GM12878 (cell line): ENCODE results near the gene SMARCD1. TPM values are rescaled to one million over a fixed set of nuclear protein-coding genes. Genes with fewer than 3 reads are reported as not detected.

Experiments
- polyA plus RNA-seq, 11 experiments: library from polyadenylated mRNA; depleted of rRNA in 4 of 11; unstranded in 6 of 11; stranded (reverse) in 5 of 11; fragments of >200 nt; fragmentation: Nextera tagmentation in 4 of 11; fragmentation: Illumina TruSeq in 1 of 11; extraction: Ambion mirVana in 4 of 11; extraction: Trizol in 1 of 11; gene quantifications; 1 replicate in 1 of 11; 2 replicates in 10 of 11; pipeline versions ENCODE4 v1.2.1 to v1.2.3, GENCODE V29; 2011 to 2016; ENCODE audit warnings: inconsistent platforms in 2 of 11, missing spikeins in 2 of 11, low read depth in 1 of 11
- total RNA-seq, 4 experiments: library from RNA; depleted of rRNA in 3 of 4; stranded (reverse); fragments of >200 nt in 3 of 4; fragmentation: Illumina TruSeq in 1 of 4; extraction: Trizol in 1 of 4; gene quantifications; 2 replicates each; pipeline versions ENCODE4 v1.2.1 to v1.2.3, GENCODE V29; 2013 to 2021

SMARCD1 gene
- total and polyA plus RNA-seq, 10 of the 15 experiments (the other 5 are each of a cell fraction or from before 2014, with no cell fraction given): 1.4 to 92.4 (median 58.9) TPM

Other genes starting within 250 kb of the SMARCD1 start
Only the 7 nearest of the 11 such genes appear.
- not detected in 2 replicates for gene AQP5, start 123.5 kb upstream of the SMARCD1 start, total RNA-seq (2014; rRNA removed)
- gene AQP5, start 123.5 kb upstream of the SMARCD1 start, total RNA-seq (2014; rRNA removed; fragmentation: Illumina TruSeq; extraction: Trizol): not detected in 2 replicates
- gene AQP5, start 123.5 kb upstream of the SMARCD1 start, total RNA-seq (2021): not detected in 2 replicates
- gene AQP5, start 123.5 kb upstream of the SMARCD1 start, polyA plus RNA-seq (2011; rRNA removed): not detected in 2 replicates
- not detected in 2 replicates for gene AQP5, start 123.5 kb upstream of the SMARCD1 start, polyA plus RNA-seq (2014; fragmentation: Illumina TruSeq; extraction: Trizol)
- not detected for gene AQP5, start 123.5 kb upstream of the SMARCD1 start, polyA plus RNA-seq (2014; fragmentation: Nextera tagmentation; extraction: Ambion mirVana)
- not detected in 2 replicates for gene AQP5, start 123.5 kb upstream of the SMARCD1 start, polyA plus RNA-seq (2014; rRNA removed)
- gene AQP5, start 123.5 kb upstream of the SMARCD1 start, polyA plus RNA-seq (2016; fragmentation: Nextera tagmentation; extraction: Ambion mirVana): not detected
- gene AQP6, start 112.4 kb upstream of the SMARCD1 start, total RNA-seq (2014; rRNA removed): not detected in 2 replicates
- gene AQP6, start 112.4 kb upstream of the SMARCD1 start, total RNA-seq (2014; rRNA removed; fragmentation: Illumina TruSeq; extraction: Trizol): not detected in 2 replicates
- gene AQP6, start 112.4 kb upstream of the SMARCD1 start, total RNA-seq (2021): not detected in 2 replicates
- gene AQP6, start 112.4 kb upstream of the SMARCD1 start, polyA plus RNA-seq (2011; rRNA removed): not detected in 2 replicates
- gene AQP6, start 112.4 kb upstream of the SMARCD1 start, polyA plus RNA-seq (2014; fragmentation: Illumina TruSeq; extraction: Trizol): not detected in 2 replicates
- gene AQP6, start 112.4 kb upstream of the SMARCD1 start, polyA plus RNA-seq (2014; fragmentation: Nextera tagmentation; extraction: Ambion mirVana): not detected
- gene AQP6, start 112.4 kb upstream of the SMARCD1 start, polyA plus RNA-seq (2014; rRNA removed): not detected in 2 replicates
- not detected for gene AQP6, start 112.4 kb upstream of the SMARCD1 start, polyA plus RNA-seq (2016; fragmentation: Nextera tagmentation; extraction: Ambion mirVana)
- 68.3 and 76.5 TPM in 2 replicates for gene RACGAP1, start 59.8 kb upstream of the SMARCD1 start, total RNA-seq (2014; rRNA removed)
- 74.2 and 75.9 TPM in 2 replicates for gene RACGAP1, start 59.8 kb upstream of the SMARCD1 start, total RNA-seq (2014; rRNA removed; fragmentation: Illumina TruSeq; extraction: Trizol)
- 87.9 and 95.5 TPM in 2 replicates for gene RACGAP1, start 59.8 kb upstream of the SMARCD1 start, total RNA-seq (2021)
- 86.0 and 113 TPM in 2 replicates for gene RACGAP1, start 59.8 kb upstream of the SMARCD1 start, polyA plus RNA-seq (2011; rRNA removed)
- gene RACGAP1, start 59.8 kb upstream of the SMARCD1 start, polyA plus RNA-seq (2014; fragmentation: Illumina TruSeq; extraction: Trizol): 82.0 and 93.1 TPM in 2 replicates
- 10 to 100 TPM; 32.4 to 40.7 TPM for gene RACGAP1, start 59.8 kb upstream of the SMARCD1 start, polyA plus RNA-seq (2014; fragmentation: Nextera tagmentation; extraction: Ambion mirVana)
- 47.3 and 59.2 TPM in 2 replicates for gene RACGAP1, start 59.8 kb upstream of the SMARCD1 start, polyA plus RNA-seq (2014; rRNA removed)
- 10 to 100 TPM; 78.2 TPM for gene RACGAP1, start 59.8 kb upstream of the SMARCD1 start, polyA plus RNA-seq (2016; fragmentation: Nextera tagmentation; extraction: Ambion mirVana)
- gene ASIC1, start 27.7 kb upstream of the SMARCD1 start, total RNA-seq (2014; rRNA removed): 0.05 and 0.28 TPM in 2 replicates
- not detected in 2 replicates for gene ASIC1, start 27.7 kb upstream of the SMARCD1 start, total RNA-seq (2014; rRNA removed; fragmentation: Illumina TruSeq; extraction: Trizol)
- 0.13 and 0.26 TPM in 2 replicates for gene ASIC1, start 27.7 kb upstream of the SMARCD1 start, total RNA-seq (2021)
- 0.14 and 0.27 TPM in 2 replicates for gene ASIC1, start 27.7 kb upstream of the SMARCD1 start, polyA plus RNA-seq (2011; rRNA removed)
- gene ASIC1, start 27.7 kb upstream of the SMARCD1 start, polyA plus RNA-seq (2014; fragmentation: Illumina TruSeq; extraction: Trizol): 0.08 and 0.09 TPM in 2 replicates
- under 1 TPM in 1 of 2 experiments, not detected in 1; 0.02 TPM for gene ASIC1, start 27.7 kb upstream of the SMARCD1 start, polyA plus RNA-seq (2014; fragmentation: Nextera tagmentation; extraction: Ambion mirVana)
- 0.01 and 0.15 TPM in 2 replicates for gene ASIC1, start 27.7 kb upstream of the SMARCD1 start, polyA plus RNA-seq (2014; rRNA removed)
- not detected for gene ASIC1, start 27.7 kb upstream of the SMARCD1 start, polyA plus RNA-seq (2016; fragmentation: Nextera tagmentation; extraction: Ambion mirVana)
- gene GPD1, start 18.7 kb downstream of the SMARCD1 start, total RNA-seq (2014; rRNA removed): 0.11 and 0.23 TPM in 2 replicates
- gene GPD1, start 18.7 kb downstream of the SMARCD1 start, total RNA-seq (2014; rRNA removed; fragmentation: Illumina TruSeq; extraction: Trizol): 0.05 and 0.22 TPM in 2 replicates
- gene GPD1, start 18.7 kb downstream of the SMARCD1 start, total RNA-seq (2021): 0.19 and 0.26 TPM in 2 replicates
- gene GPD1, start 18.7 kb downstream of the SMARCD1 start, polyA plus RNA-seq (2011; rRNA removed): 0.23 and 0.61 TPM in 2 replicates
- 0.13 and 0.49 TPM in 2 replicates for gene GPD1, start 18.7 kb downstream of the SMARCD1 start, polyA plus RNA-seq (2014; fragmentation: Illumina TruSeq; extraction: Trizol)
- gene GPD1, start 18.7 kb downstream of the SMARCD1 start, polyA plus RNA-seq (2014; fragmentation: Nextera tagmentation; extraction: Ambion mirVana): under 1 TPM in 1 of 2 experiments, not detected in 1; 0.04 TPM
- gene GPD1, start 18.7 kb downstream of the SMARCD1 start, polyA plus RNA-seq (2014; rRNA removed): 0.27 and 0.63 TPM in 2 replicates
- under 1 TPM; 0.30 to 0.48 TPM for gene GPD1, start 18.7 kb downstream of the SMARCD1 start, polyA plus RNA-seq (2016; fragmentation: Nextera tagmentation; extraction: Ambion mirVana)
- gene COX14, start 26.9 kb downstream of the SMARCD1 start, total RNA-seq (2014; rRNA removed): 73.1 and 82.0 TPM in 2 replicates
- 44.6 and 45.3 TPM in 2 replicates for gene COX14, start 26.9 kb downstream of the SMARCD1 start, total RNA-seq (2014; rRNA removed; fragmentation: Illumina TruSeq; extraction: Trizol)
- 56.1 and 58.0 TPM in 2 replicates for gene COX14, start 26.9 kb downstream of the SMARCD1 start, total RNA-seq (2021)
- 97.8 and 140 TPM in 2 replicates for gene COX14, start 26.9 kb downstream of the SMARCD1 start, polyA plus RNA-seq (2011; rRNA removed)
- 37.6 and 51.7 TPM in 2 replicates for gene COX14, start 26.9 kb downstream of the SMARCD1 start, polyA plus RNA-seq (2014; fragmentation: Illumina TruSeq; extraction: Trizol)
- 100 to 1,000 TPM; 323 to 361 TPM for gene COX14, start 26.9 kb downstream of the SMARCD1 start, polyA plus RNA-seq (2014; fragmentation: Nextera tagmentation; extraction: Ambion mirVana)
- gene COX14, start 26.9 kb downstream of the SMARCD1 start, polyA plus RNA-seq (2014; rRNA removed): 99.8 and 109 TPM in 2 replicates
- 100 to 1,000 TPM; 181 to 187 TPM for gene COX14, start 26.9 kb downstream of the SMARCD1 start, polyA plus RNA-seq (2016; fragmentation: Nextera tagmentation; extraction: Ambion mirVana)
- 29.8 and 33.7 TPM in 2 replicates for gene CERS5, start 82.0 kb downstream of the SMARCD1 start, total RNA-seq (2014; rRNA removed)
- 20.7 and 25.4 TPM in 2 replicates for gene CERS5, start 82.0 kb downstream of the SMARCD1 start, total RNA-seq (2014; rRNA removed; fragmentation: Illumina TruSeq; extraction: Trizol)
- gene CERS5, start 82.0 kb downstream of the SMARCD1 start, total RNA-seq (2021): 29.8 and 33.8 TPM in 2 replicates
- 45.7 and 50.1 TPM in 2 replicates for gene CERS5, start 82.0 kb downstream of the SMARCD1 start, polyA plus RNA-seq (2011; rRNA removed)
- gene CERS5, start 82.0 kb downstream of the SMARCD1 start, polyA plus RNA-seq (2014; fragmentation: Illumina TruSeq; extraction: Trizol): 26.5 and 36.3 TPM in 2 replicates
- 10 to 100 TPM in 1 of 2 experiments, 1 to 10 TPM in 1; 6.8 to 12.2 TPM for gene CERS5, start 82.0 kb downstream of the SMARCD1 start, polyA plus RNA-seq (2014; fragmentation: Nextera tagmentation; extraction: Ambion mirVana)
- gene CERS5, start 82.0 kb downstream of the SMARCD1 start, polyA plus RNA-seq (2014; rRNA removed): 29.1 and 35.9 TPM in 2 replicates
- gene CERS5, start 82.0 kb downstream of the SMARCD1 start, polyA plus RNA-seq (2016; fragmentation: Nextera tagmentation; extraction: Ambion mirVana): 10 to 100 TPM; 43.8 to 44.4 TPM